ENCODE measurements around the gene FIGLA.

DNA sequence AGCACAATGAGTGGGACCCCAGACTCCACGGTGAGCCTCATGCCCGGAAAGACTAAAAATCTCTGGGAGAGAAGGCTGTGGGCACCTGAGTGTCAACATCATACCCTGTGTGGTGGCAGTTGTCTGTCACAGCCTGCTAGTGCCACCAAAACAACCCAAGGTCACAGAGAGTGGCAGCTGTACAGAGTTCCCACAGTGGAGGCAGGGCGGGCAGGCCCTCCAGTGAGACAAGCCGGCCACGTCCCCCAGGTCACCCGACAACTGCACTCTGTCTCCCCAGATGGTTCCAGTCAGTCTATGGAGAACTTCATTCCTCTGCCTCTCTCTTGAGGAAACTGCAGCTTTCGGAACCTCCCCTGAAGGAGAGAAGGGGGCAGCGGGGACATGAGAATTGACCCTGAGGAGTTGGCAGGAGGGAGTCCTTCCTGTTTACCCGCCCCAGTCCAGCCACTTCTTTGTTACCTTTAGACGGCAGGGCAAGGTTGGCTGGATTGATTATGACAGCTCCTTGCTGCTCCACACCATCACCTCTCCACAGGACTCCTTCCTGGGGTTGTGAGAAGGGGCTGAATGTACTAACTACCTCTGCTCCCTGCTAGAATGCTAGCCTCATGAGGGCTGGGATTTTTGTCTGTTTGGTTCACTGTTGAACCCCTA lies 11.3 kb upstream of the FIGLA start:
- TF ChIP-seq EZH2 (IDR thresholded peaks at IDR 0.05; ENCODE audit: insufficient read depth, poor library complexity, severe bottlenecking) (no peak), EZH2phosphoT487 (IDR thresholded peaks at IDR 0.05; ENCODE audit: insufficient read depth, low read depth) (no peak)
